CD4-positive, alpha-beta T cell (primary cell): ENCODE results near the gene RAET1G. TPM values are rescaled to one million over a fixed set of nuclear protein-coding genes. Genes with fewer than 3 reads are reported as not detected.
"Not testable (repeated sequence)": the region's sequence is repeated elsewhere in the genome, so short reads cannot be mapped to it uniquely, and the experiment has no call there.

ENCODE experiments used
- ATAC-seq: fragments of 200-7000 bp; cut with Tn5 transposase; one replicate; pipeline ENCODE4 v1.10.0; 2022; ENCODE audit warnings: mild to moderate bottlenecking; ENCODE audit not compliant: poor library complexity
- CTCF ChIA-PET: fragments of 350-600 bp; sonication (Branson Sonifier 250); formaldehyde crosslinking; loops from one replicate; lab custom pipeline; 2021; ENCODE audit warnings: antibody characterized with exemption, inconsistent platforms; lab: Charles Lee
- POLR2A ChIA-PET: fragments of 350-600 bp; sonication (Branson Sonifier 250); formaldehyde crosslinking; loops from one replicate; lab custom pipeline; 2021; ENCODE audit warnings: antibody characterized with exemption, inconsistent platforms; lab: Charles Lee
- DNase-seq, 14 experiments: peaks; one replicate each; pipeline ENCODE4 v3.0.0-alpha.2; 2013 to 2020; ENCODE audit warnings: mixed read lengths in 2 of 14
- H3K27ac ChIP-seq, 2 donors: one replicate each; pipeline versions ENCODE4 v1.5.1 to v1.7.0; 2013; ENCODE audit warnings: low read length in 2 of 2, low read depth in 1 of 2, mild to moderate bottlenecking in 1 of 2
- H3K27me3 ChIP-seq, 2 experiments: 1 replicate in 1 of 2; 2 replicates in 1 of 2; pipeline versions ENCODE4 v1.6.1 to v1.7.0; 2013; ENCODE audit warnings: low read length in 2 of 2, control low read depth in 1 of 2, mild to moderate bottlenecking in 1 of 2, moderate library complexity in 1 of 2; ENCODE audit not compliant: insufficient read depth in 2 of 2, control insufficient read depth in 1 of 2
- H3K36me3 ChIP-seq: one replicate; pipeline ENCODE4 v1.6.1; 2013; ENCODE audit warnings: low read length, control low read depth; ENCODE audit not compliant: insufficient read depth
- H3K4me1 ChIP-seq: one replicate; pipeline ENCODE4 v1.6.1; 2013; ENCODE audit warnings: low read length, control low read depth; ENCODE audit not compliant: insufficient read depth
- H3K4me3 ChIP-seq: one replicate; pipeline ENCODE4 v1.5.1; 2013; ENCODE audit warnings: mild to moderate bottlenecking, low read length, moderate library complexity
- H3K9me3 ChIP-seq, 2 experiments: 1 replicate in 1 of 2; 2 replicates in 1 of 2; pipeline versions ENCODE4 v1.6.1 to v1.7.0; 2013; ENCODE audit warnings: low read length in 2 of 2, mild to moderate bottlenecking in 2 of 2, control low read depth in 1 of 2, moderate library complexity in 1 of 2; ENCODE audit not compliant: control insufficient read depth in 1 of 2, insufficient read depth in 1 of 2
- H3K27ac Mint-ChIP-seq: one replicate; pipeline ENCODE4 v1.8.0; 2020; ENCODE audit warnings: mixed read lengths
- H3K27me3 Mint-ChIP-seq: one replicate; pipeline ENCODE4 v1.8.0; 2021; ENCODE audit warnings: mixed read lengths
- H3K36me3 Mint-ChIP-seq: one replicate; pipeline ENCODE4 v1.8.0; 2021; ENCODE audit warnings: low read depth, mixed read lengths
- H3K4me1 Mint-ChIP-seq: one replicate; pipeline ENCODE4 v1.8.0; 2021; ENCODE audit warnings: low read depth, mixed read lengths
- H3K4me3 Mint-ChIP-seq: one replicate; pipeline ENCODE4 v1.8.0; 2020; ENCODE audit warnings: mild to moderate bottlenecking, mixed read lengths
- H3K9me3 Mint-ChIP-seq: one replicate; pipeline ENCODE4 v1.8.0; 2020; ENCODE audit warnings: mixed read lengths
- CTCF ChIP-seq: fragments of 200-600 bp; IDR thresholded peaks from one replicate; pipeline ENCODE4 v1.8.0; 2022; ENCODE audit warnings: antibody characterized with exemption, mild to moderate bottlenecking
- intact Hi-C, 2 experiments: fragments of 100-400 bp; cut with DNase I in 1 of 2; cut with micrococcal nuclease in 1 of 2; formaldehyde crosslinking; loops; one replicate each; pipeline versions ENCODE4 v1.15.1 to v1.9.0; 2023 to 2025; cut with DNase I, micrococcal nuclease
- total RNA-seq, 174 experiments: library from RNA in 2 of 174; stranded (reverse) in 2 of 174; gene quantifications; one replicate each; pipeline ENCODE4 v1.2.3 and lab custom pipeline; 2021 to 2026

Gene RAET1G
- total RNA-seq, 2 experiments from 2014 or later, result not detected

DNA sequence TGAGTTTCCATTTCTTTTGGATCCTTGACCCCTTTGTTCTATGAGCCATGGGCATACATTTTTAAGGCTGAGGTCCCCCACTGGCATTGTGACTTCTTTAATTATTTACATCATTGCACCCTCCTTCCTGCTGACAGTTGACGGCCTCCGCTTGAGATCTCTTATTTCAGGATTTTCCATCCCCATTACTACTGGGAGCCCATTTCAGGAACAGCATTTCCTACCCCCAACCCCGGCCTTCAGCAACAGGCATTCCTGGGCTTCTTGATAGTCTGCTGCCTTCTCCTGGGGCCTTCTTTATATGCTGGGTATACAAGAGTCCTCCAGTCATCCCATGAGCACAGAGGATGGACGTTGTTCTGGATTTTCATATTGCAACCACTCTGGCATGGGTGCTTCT lies 44.7 kb upstream of the RAET1G start:
- H3K9me3 Mint-ChIP-seq, result no peaks in the 10 kb centered on the region
- Histone ChIP-seq H3K27ac (no peak overlapping the region), H3K4me3 (no peak overlapping the region), H3K9me3 (peaks cover 0 to 15% of the 10 kb centered on the region in 2 experiments), H3K4me1 (peaks cover 31% of the 10 kb centered on the region), H3K27me3 (peaks cover 43 to 54% of the 10 kb centered on the region in 2 experiments), H3K36me3 (no peaks in the 10 kb centered on the region)
- ATAC-seq (no peak), DNase-seq (no peak)
- CTCF ChIA-PET, result no interaction called here
- H3K27me3 Mint-ChIP-seq, result peaks cover 93% of the 10 kb centered on the region
- H3K4me1 Mint-ChIP-seq, result peaks cover 28% of the 10 kb centered on the region
- intact Hi-C loops, result no loop called here
- H3K36me3 Mint-ChIP-seq, result no peaks in the 10 kb centered on the region
- no peak for TF ChIP-seq CTCF
- H3K4me3 Mint-ChIP-seq, result no peak overlapping the region
- no peak overlapping the region for H3K27ac Mint-ChIP-seq
- POLR2A ChIA-PET, result no interaction called here

- peaks cover 53 to 63% of the 10 kb centered on the region in 2 experiments for H3K27me3 ChIP-seq
- H3K36me3 ChIP-seq, H3K36me3 Mint-ChIP-seq, H3K27ac ChIP-seq, H3K27ac Mint-ChIP-seq, CTCF ChIA-PET, H3K4me3 ChIP-seq, ATAC-seq, POLR2A ChIA-PET, DNase-seq, intact Hi-C loops, H3K9me3 Mint-ChIP-seq: not testable (repeated sequence)
- H3K4me1 ChIP-seq, result peaks cover 31% of the 10 kb centered on the region
- Mint-ChIP-seq H3K4me3 (peak overlapping the region; percentile 95), H3K4me1 (peaks cover 28% of the 10 kb centered on the region), H3K27me3 (peaks cover 97% of the 10 kb centered on the region)
- H3K9me3 ChIP-seq, result peaks cover 0 to 18% of the 10 kb centered on the region in 2 experiments
Observed at GRCh38 chr6:149966319-149966718, 43.4 kb upstream of the RAET1G start.

- H3K4me3 Mint-ChIP-seq, result peak overlapping the region; percentile 95
- Histone ChIP-seq H3K27me3 (peaks cover 51 to 69% of the 10 kb centered on the region in 2 experiments), H3K4me1 (peaks cover 31% of the 10 kb centered on the region), H3K36me3 (no peaks in the 10 kb centered on the region), H3K4me3 (peak overlapping the region; percentile 55), H3K9me3 (peaks cover 0 to 18% of the 10 kb centered on the region in 2 experiments), H3K27ac (no peak overlapping the region)
- POLR2A ChIA-PET, result interaction anchor here (0.9 kb wide), 1 partner anchor 26 kb away, joined by 5 read pairs; no protein-coding TSS in a partner anchor
- CTCF ChIA-PET, result no interaction called here
- TF ChIP-seq CTCF, result no peak
- H3K27me3 Mint-ChIP-seq, result peaks cover 97% of the 10 kb centered on the region
- DNase-seq (peak in 8 of 14 experiments; percentile 13 to 60 (median 47)), ATAC-seq (no peak)
- peaks cover 28% of the 10 kb centered on the region for H3K4me1 Mint-ChIP-seq
- peak overlapping the region; percentile 55 for H3K27ac Mint-ChIP-seq
- intact Hi-C loops, result no loop called here
- no peaks in the 10 kb centered on the region for H3K36me3 Mint-ChIP-seq
- no peaks in the 10 kb centered on the region for H3K9me3 Mint-ChIP-seq
Observed at GRCh38 chr6:149965194-149966020, 42.5 kb upstream of the RAET1G start.
